ENCODE data around the gene URGCP. TPM values are rescaled to one million over a fixed set of nuclear protein-coding genes. Genes with fewer than 3 reads are reported as not detected.

Gene URGCP
- total RNA-seq, 1 experiment from 2014 or later: 30.7 TPM

GRCh38 chr7:43872406-43873110, 33.8 kb downstream of the URGCP start:
- Histone ChIP-seq H3K18ac (ENCODE audit: insufficient read length, low read depth, low read length) (no peak overlapping the region), H2BK15ac (ENCODE audit: low read depth, low read length) (no peak overlapping the region), H4K5ac (ENCODE audit: insufficient read length, low read depth, low read length) (no peak overlapping the region), H2BK12ac (ENCODE audit: insufficient read length, low read depth, low read length) (no peak overlapping the region), H2AFZ (ENCODE audit: low read length) (no peak overlapping the region), H4K91ac (ENCODE audit: insufficient read length, low read depth, low read length) (no peak overlapping the region), H3K4ac (ENCODE audit: low read depth, low read length) (no peak overlapping the region), H2BK20ac (ENCODE audit: low read depth, low read length, poor library complexity, severe bottlenecking) (no peak overlapping the region), H2AK5ac (ENCODE audit: insufficient read length, low read length) (no peak overlapping the region), H3K56ac (ENCODE audit: insufficient read length, low read depth, low read length) (no peak overlapping the region), H3K23me2 (ENCODE audit: insufficient read length, low read depth, low read length, poor library complexity, severe bottlenecking) (peaks cover 6% of the 10 kb centered on the region), H3K79me2 (ENCODE audit: insufficient read depth, low read length) (no peaks in the 10 kb centered on the region), H3K27ac (ENCODE audit: insufficient read length, low read depth, low read length) (no peak overlapping the region), H3K4me2 (ENCODE audit: insufficient read depth, insufficient read length, low read length) (no peak overlapping the region), H3K9me3 (ENCODE audit: control insufficient read depth, low read depth, low read length) (no peaks in the 10 kb centered on the region), H3K4me1 (ENCODE audit: insufficient read depth, low read length) (peaks cover 3% of the 10 kb centered on the region; the same call in 1 of the 2 replicates), H4K20me1 (ENCODE audit: control insufficient read depth, insufficient read depth, insufficient read length) (no peaks in the 10 kb centered on the region), H2BK120ac (ENCODE audit: low read depth, low read length, poor library complexity, severe bottlenecking) (no peak overlapping the region), H3K79me1 (ENCODE audit: insufficient read depth, low read depth, low read length, poor library complexity, severe bottlenecking) (no peaks in the 10 kb centered on the region), H4K8ac (replicated peaks; ENCODE audit: insufficient read length, low read depth, low read length) (no peak overlapping the region), H3K14ac (ENCODE audit: insufficient read depth, low read length) (no peak overlapping the region; the same call in 1 of the 2 replicates), H3T11ph (ENCODE audit: low read length) (no peak overlapping the region), H3K23ac (ENCODE audit: insufficient read length, low read depth, low read length) (no peak overlapping the region), H3K9ac (ENCODE audit: extremely low read depth, insufficient read length, low read length) (no peak overlapping the region), H3K27me3 (ENCODE audit: insufficient read depth, low read length) (0 out of 2 replicates have a peak, but pooled peaks cover 2% of the 10 kb centered on the region), H2BK5ac (ENCODE audit: insufficient read length, low read length) (no peak overlapping the region)
- Mint-ChIP-seq H3K36me3 (ENCODE audit: insufficient read depth in 1 of 3, low read depth in 3 of 3) (peaks cover 10 to 23% (median 22%) of the 10 kb centered on the region in 3 experiments), H3K4me3 (no peak overlapping the region; a peak in 1 of 5 replicates), H3K27me3 (ENCODE audit: low read depth) (peaks cover 5% of the 10 kb centered on the region; the same call in 1 of the 2 replicates), H3K27ac (peak overlapping the region in 1 of 3 experiments; percentile 72; a peak in 1 of 7 replicates), H3K9me3 (no peaks in the 10 kb centered on the region), H3K4me1 (peaks cover 41% of the 10 kb centered on the region in 2 experiments)
- TF ChIP-seq, protein P1, sequence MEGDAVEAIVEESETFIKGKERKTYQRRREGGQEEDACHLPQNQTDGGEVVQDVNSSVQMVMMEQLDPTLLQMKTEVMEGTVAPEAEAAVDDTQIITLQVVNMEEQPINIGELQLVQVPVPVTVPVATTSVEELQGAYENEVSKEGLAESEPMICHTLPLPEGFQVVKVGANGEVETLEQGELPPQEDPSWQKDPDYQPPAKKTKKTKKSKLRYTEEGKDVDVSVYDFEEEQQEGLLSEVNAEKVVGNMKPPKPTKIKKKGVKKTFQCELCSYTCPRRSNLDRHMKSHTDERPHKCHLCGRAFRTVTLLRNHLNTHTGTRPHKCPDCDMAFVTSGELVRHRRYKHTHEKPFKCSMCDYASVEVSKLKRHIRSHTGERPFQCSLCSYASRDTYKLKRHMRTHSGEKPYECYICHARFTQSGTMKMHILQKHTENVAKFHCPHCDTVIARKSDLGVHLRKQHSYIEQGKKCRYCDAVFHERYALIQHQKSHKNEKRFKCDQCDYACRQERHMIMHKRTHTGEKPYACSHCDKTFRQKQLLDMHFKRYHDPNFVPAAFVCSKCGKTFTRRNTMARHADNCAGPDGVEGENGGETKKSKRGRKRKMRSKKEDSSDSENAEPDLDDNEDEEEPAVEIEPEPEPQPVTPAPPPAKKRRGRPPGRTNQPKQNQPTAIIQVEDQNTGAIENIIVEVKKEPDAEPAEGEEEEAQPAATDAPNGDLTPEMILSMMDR (conservative IDR thresholded peaks at IDR 0.05): no peak
- DNase-seq: no peak
- WGBS (ENCODE audit: extremely low coverage, insufficient read length, low lambda C conversion rate): no CpG with 5 or more reads among the region's 7 CpGs

All from H9 (cell line).